Activated naive CD4-positive, alpha-beta T cell treated with anti-CD3 and anti-CD28 coated beads, Interleukin-2, amount 50 U/mL, for 16 hours (primary cell): ENCODE results near the gene COL13A1.

ENCODE experiments used
- DNase-seq: peaks from one replicate; pipeline ENCODE4 v3.0.0-alpha.2; 2020

The COL13A1 gene

GRCh38 chr10:69870591-69870990, 68.9 kb downstream of the COL13A1 start:
- no peak for DNase-seq

DNA sequence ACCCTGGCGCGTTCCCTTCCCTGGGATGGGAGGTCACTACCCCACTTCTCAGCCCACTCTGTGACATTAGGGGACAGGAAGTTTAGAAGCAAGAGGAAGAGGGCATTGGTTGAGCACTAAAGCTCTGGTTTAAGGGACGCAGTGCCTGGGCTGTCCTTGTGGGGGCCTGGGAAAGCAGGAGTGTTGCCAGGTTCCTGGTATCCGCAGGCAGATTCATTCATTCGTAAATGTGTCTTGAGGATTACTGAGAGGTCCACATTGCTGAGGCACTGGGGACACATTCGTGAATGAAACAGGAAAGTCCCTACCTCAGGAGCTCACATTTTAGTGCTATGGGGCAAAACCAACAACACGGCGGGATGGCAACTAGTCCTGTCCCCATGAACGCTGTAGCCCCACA, 69.4 kb downstream of the COL13A1 start:
- no peak for DNase-seq

- no peak for DNase-seq
Observed at GRCh38 chr10:69872323-69872722, 70.6 kb downstream of the COL13A1 start.

DNA sequence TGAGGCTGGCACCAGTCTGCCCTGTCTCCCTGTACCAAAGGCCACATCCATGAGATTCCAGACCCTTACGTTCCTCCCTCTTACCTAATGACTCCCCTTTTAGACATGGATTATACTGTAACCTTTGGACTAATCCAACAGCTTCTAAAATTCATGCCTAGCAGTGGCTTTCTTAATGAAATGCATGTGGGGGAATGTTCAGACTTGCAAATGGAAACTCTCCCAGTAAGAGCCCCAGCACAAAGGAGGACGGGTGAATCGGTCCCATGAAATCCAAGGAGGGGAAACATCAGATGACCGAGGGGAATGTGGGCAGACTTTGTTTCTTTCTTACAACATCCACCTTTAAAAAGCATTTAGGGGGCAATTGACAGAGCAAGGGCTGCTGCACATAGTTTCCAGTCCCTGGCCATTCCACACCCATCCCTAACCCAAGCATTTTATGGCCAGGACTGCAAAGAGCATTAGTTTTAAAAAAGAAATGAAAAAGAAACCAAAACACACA, 71.5 kb downstream of the COL13A1 start:
- DNase-seq: no peak

GRCh38 chr10:69874449-69874848, 72.7 kb downstream of the COL13A1 start:
- no peak for DNase-seq

DNA sequence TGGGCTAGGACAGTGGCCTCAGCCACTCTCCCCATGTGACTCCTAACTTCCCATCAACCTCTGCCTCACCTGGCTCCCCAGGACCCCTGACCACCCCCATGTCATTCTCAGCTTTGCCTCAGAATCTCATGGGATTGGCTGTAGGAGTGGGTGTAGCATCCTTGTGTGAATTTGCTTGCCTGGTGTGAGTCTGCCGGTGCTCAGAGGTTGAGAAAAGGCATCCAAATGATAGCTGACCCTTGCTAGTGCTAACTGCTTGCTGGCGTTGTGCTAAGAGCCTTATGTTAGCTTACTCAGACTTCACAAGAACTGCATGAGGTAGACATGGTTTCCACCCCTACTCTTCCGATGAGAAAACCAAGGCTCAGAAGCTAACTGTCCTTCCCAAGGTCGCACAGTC, 74.2 kb downstream of the COL13A1 start:
- no peak for DNase-seq

DNA sequence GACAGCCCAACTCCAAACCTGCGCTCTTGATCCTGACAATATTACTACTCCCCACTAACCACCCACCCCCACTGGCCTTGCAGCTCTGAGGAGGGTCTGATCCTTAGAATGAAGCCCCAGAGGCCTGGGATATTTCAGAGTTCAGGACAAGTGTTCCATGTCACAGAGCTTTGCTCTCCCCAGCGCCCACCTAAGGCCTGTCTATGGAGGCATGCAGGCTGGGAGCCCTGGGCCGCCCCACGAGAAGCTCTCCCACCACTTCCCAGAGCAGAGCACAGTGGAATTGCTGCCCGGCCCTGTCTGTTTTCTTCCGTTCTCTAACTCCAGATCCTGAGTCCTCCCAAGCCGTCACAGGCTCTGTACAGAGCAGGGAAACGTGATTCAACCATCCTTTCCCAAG, 74.6 kb downstream of the COL13A1 start:
- DNase-seq: no peak

GRCh38 chr10:69876931-69877330, 75.2 kb downstream of the COL13A1 start:
- DNase-seq: no peak

DNA sequence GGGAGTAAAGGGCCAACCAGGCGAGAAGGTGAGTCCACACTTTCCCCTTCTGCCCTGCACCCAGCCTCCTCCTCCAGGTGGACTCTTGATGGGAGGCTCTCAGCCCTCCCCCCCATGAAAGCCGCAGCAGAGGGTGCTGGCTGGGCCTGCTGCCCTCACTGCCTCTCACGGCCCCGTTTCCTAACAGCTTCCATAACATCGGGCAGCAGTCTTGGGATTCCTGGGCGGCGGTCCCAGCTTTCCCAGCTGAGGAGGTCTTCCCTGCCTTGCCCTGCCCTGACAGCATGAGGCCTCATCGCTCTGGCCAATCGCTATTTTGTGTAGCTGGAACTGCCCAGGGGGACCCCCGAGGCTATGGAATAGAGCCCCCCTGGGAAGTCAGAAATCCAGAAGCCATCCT, 76.3 kb downstream of the COL13A1 start:
- no peak for DNase-seq

- DNase-seq: no peak
Observed at GRCh38 chr10:69878951-69879350, 77.2 kb downstream of the COL13A1 start.

- no peak for DNase-seq
Observed at GRCh38 chr10:69879634-69880257, 78.0 kb downstream of the COL13A1 start.

DNA sequence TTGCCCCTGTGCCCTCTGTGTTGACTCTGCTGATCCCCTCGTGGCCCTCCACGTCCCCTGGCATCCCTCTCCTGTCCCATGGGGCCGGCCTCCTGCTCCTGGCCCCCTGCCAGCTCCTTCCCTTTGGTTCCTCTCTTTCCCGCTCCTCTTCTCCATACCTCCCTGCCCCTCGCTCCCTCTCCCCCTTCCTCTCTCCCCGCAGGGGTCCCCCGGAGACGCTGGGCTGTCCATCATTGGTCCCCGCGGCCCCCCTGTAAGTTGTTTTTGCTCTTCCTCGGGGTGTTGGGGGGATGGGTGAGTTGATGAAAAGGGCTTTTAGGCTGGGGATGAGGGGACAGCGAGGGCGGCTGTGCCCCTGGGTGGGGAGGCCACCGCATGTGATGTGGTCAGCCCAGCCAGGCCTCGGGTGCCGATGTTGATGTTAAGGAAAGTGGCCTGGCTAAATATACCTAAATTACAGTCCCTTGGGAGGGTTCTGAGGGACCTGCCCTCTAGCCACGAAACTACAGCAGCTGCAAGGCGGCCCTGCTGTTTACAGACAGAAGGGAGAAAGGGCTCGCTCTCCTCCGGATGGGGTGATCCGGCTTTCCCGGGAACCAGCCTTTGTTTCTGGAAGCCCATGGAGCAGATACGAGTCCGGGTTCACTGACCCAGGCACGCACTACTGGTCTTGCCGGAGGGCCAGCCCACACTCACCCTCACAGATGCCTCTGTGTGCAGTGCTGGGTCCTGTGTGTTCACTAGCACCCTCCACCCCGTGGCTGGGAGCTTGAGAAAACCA, 78.8 kb downstream of the COL13A1 start:
- DNase-seq: no peak

DNA sequence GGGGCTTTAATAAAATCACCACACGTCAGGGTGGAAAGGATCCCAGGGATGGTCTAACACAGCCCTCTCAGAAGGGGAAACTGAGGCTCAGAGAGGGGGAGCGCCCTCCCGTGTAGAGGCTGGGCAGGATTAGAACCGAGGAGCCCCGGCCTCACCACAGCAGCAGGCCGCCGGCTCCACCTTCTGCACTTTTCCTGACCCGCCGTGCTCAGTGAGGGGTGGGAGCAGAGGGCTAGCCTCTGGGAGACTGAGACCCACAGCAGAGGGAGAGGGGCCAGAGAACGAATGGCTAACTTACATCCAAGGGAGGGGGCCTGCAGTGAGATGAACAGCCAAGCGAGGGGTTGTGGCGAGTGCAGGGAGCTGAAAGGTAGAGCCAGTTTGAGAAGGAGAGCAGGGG, 79.5 kb downstream of the COL13A1 start:
- DNase-seq: no peak

- DNase-seq: no peak
Observed at GRCh38 chr10:69883310-69884023, 81.8 kb downstream of the COL13A1 start.

- DNase-seq: no peak
Observed at GRCh38 chr10:69884024-69884367, 82.3 kb downstream of the COL13A1 start.

GRCh38 chr10:69884686-69885085, 83.0 kb downstream of the COL13A1 start:
- no peak for DNase-seq

- DNase-seq: no peak
Observed at GRCh38 chr10:69885379-69886013, 83.8 kb downstream of the COL13A1 start.

- DNase-seq: no peak
Observed at GRCh38 chr10:69888882-69889584, 87.3 kb downstream of the COL13A1 start.

DNA sequence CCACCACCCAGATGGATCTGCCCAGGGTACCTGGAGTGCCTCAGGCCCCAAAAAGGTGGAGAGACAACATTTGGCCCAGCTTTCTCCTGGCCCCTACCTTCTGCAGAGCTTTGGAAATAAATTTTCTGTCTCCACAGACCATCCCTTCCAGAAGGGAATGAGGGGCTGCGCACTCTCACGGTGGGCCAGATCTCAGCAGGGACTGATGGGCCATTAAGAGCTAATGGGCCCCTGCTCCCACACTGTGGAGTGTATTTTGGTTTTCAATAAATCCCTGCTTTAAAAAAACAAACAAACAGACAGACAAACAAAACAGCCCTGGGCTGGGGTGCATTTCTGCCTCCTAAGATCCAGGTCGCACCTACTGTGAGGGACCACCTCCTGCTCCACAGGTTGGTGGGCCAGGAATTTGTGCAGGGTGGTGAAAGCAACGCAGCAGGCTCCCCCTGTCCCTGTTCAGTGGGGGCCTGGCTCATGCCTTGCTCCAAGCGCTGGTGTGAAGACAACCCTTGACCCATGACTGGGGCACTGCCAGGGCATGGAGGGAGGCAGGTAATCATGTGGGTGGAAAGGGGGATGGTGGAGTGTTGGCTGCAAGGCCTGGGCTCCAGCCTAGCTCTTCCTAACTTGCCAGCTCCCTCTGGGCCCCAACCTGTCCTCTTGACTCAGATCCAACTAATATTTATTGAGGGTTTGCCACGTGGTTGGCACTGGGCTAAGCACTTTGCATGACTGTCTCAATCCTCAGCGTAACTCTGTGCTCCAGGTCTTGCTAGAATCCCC, 88.5 kb downstream of the COL13A1 start:
- no peak for DNase-seq

DNA sequence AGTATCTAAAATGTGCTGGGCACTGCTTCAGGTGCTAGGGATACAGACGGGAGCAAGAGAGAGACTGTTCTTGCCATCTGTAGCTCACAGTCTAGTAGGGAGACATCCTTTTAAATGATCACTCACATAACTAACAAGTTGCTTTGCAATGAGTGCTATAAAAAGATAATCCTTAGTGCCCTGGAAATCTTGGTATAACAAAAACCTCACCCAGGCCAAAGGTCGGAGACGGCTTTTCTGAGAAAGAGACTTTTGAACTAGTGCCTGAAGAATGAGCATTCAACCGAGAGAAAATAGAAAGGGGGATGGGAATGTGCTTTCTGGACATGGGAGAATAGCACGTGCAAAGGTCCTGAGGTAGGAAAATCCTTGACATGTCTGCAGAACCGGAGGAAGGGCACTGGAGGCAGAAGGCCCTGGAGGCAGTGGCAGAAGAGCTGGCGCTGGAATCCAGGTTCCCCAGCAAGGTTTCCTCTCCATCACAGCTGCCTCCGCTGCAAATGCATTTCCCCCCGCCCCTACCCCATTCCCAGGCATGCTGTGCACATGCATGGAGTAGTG, 89.4 kb downstream of the COL13A1 start:
- DNase-seq: no peak

DNA sequence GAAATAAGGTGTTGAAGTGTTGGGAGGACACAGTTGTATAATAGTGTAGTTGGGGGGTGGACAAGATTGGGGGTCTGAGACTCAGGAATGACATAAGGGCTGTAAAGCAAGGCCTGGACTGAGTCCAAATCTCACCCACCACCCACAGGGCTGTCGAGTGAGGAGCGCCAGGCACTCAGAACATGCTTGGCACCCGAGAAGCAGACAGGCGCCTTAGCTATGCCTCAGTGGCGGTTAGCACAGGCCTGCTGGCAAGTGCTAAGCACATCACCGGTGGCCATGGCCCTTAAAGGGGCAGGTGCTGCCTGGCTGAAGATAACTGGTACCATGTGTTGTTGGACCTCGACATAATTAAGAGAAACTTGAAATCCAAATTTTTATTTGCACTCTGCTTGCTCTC, 90.7 kb downstream of the COL13A1 start:
- DNase-seq: no peak

GRCh38 chr10:69892816-69893215, 91.1 kb downstream of the COL13A1 start:
- no peak for DNase-seq
